ENCODE data around the gene PCGF5.

- no peak for TF ChIP-seq CTCF (IDR thresholded peaks at IDR 0.05)
- TF ChIP-seq POLR2AphosphoS5 (IDR thresholded peaks at IDR 0.05) = no peak
Observed at GRCh38 chr10:91210014-91210413, 10.4 kb upstream of the PCGF5 start.
